ENCODE data around the gene HIPK2. TPM values are rescaled to one million over a fixed set of nuclear protein-coding genes. Genes with fewer than 3 reads are reported as not detected.

HIPK2 gene
- total and polyA plus RNA-seq, 10 of the 15 experiments (the other 5 are each of a cell fraction or from before 2014, with no cell fraction given) = 1.7 to 39.0 (median 9.4) TPM

DNA sequence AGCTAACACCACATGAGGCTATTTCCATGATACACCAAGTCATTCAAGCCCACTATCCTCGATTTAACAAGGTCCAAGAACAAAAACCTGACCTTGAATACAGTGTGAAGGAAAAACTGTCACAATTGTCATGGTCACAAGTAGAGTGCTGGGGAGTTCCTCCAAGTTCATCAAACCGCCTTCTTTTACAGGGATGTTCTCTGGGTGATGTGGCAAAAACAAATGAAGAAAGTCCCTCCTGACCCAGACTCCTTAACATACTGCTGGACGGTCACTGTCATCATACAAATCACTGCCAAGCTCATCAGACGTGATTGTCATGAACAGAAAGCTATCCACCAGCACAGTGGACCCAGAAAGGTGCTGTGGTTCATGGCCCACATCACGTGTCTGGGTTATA, 28.9 kb downstream of the HIPK2 start (continued):
- TF ChIP-seq, protein P1, sequence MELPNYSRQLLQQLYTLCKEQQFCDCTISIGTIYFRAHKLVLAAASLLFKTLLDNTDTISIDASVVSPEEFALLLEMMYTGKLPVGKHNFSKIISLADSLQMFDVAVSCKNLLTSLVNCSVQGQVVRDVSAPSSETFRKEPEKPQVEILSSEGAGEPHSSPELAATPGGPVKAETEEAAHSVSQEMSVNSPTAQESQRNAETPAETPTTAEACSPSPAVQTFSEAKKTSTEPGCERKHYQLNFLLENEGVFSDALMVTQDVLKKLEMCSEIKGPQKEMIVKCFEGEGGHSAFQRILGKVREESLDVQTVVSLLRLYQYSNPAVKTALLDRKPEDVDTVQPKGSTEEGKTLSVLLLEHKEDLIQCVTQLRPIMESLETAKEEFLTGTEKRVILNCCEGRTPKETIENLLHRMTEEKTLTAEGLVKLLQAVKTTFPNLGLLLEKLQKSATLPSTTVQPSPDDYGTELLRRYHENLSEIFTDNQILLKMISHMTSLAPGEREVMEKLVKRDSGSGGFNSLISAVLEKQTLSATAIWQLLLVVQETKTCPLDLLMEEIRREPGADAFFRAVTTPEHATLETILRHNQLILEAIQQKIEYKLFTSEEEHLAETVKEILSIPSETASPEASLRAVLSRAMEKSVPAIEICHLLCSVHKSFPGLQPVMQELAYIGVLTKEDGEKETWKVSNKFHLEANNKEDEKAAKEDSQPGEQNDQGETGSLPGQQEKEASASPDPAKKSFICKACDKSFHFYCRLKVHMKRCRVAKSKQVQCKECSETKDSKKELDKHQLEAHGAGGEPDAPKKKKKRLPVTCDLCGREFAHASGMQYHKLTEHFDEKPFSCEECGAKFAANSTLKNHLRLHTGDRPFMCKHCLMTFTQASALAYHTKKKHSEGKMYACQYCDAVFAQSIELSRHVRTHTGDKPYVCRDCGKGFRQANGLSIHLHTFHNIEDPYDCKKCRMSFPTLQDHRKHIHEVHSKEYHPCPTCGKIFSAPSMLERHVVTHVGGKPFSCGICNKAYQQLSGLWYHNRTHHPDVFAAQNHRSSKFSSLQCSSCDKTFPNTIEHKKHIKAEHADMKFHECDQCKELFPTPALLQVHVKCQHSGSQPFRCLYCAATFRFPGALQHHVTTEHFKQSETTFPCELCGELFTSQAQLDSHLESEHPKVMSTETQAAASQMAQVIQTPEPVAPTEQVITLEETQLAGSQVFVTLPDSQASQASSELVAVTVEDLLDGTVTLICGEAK (IDR thresholded peaks at IDR 0.05; ENCODE audit: borderline replicate concordance) = no peak
- no peak for TF ChIP-seq PAX5 (IDR thresholded peaks at IDR 0.05; ENCODE audit: borderline replicate concordance, low read depth, low read length)
- no peak for TF ChIP-seq ETV6 (conservative IDR thresholded peaks at IDR 0.05 in 1 of 2, IDR thresholded peaks at IDR 0.05 in 1 of 2; ENCODE audit: borderline replicate concordance in 1 of 2, low read depth in 1 of 2)
- TF ChIP-seq SMAD5 (IDR thresholded peaks at IDR 0.05; ENCODE audit: low read depth) = no peak

GRCh38 chr7:139748373-139748765, 29.4 kb downstream of the HIPK2 start:
- TF ChIP-seq RBBP5 (conservative IDR thresholded peaks at IDR 0.05) (no peak), TCF3 (IDR thresholded peaks at IDR 0.05; ENCODE audit: borderline replicate concordance, insufficient read depth, low read depth, low read length) (no peak), EP300 (IDR thresholded peaks at IDR 0.05; ENCODE audit: borderline replicate concordance in 1 of 2, control insufficient read depth in 1 of 2, low read depth in 2 of 2, low read length in 2 of 2) (no peak), ZNF622 (IDR thresholded peaks at IDR 0.05) (no peak), DPF2 (IDR thresholded peaks at IDR 0.05) (no peak)
- TF ChIP-seq, protein P2, sequence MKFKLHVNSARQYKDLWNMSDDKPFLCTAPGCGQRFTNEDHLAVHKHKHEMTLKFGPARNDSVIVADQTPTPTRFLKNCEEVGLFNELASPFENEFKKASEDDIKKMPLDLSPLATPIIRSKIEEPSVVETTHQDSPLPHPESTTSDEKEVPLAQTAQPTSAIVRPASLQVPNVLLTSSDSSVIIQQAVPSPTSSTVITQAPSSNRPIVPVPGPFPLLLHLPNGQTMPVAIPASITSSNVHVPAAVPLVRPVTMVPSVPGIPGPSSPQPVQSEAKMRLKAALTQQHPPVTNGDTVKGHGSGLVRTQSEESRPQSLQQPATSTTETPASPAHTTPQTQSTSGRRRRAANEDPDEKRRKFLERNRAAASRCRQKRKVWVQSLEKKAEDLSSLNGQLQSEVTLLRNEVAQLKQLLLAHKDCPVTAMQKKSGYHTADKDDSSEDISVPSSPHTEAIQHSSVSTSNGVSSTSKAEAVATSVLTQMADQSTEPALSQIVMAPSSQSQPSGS (IDR thresholded peaks at IDR 0.05; ENCODE audit: low read length) = no peak
- DNase-seq (ENCODE audit: low read depth, low spot score) (no peak), FAIRE-seq (no peak), ATAC-seq (no peak)
- Histone ChIP-seq H3K27ac (ENCODE audit: control insufficient read depth, insufficient read depth) (no peak overlapping the region), H3K79me2 (ENCODE audit: control insufficient read depth, insufficient read depth, low read length) (peaks cover 4% of the 10 kb centered on the region), H3K4me2 (ENCODE audit: control insufficient read depth, insufficient read depth) (no peak overlapping the region), H3K9me3 (replicated peaks; ENCODE audit: control insufficient read depth, insufficient read depth, low read length) (no peaks in the 10 kb centered on the region), H2AFZ (ENCODE audit: control insufficient read depth, low read depth, low read length) (no peak overlapping the region), H3K4me1 (ENCODE audit: control insufficient read depth, insufficient read depth, low read length) (no peaks in the 10 kb centered on the region), H3K9ac (ENCODE audit: control insufficient read depth, insufficient read depth, low read length) (no peak overlapping the region), H4K20me1 (ENCODE audit: control insufficient read depth, insufficient read depth) (peaks cover 7% of the 10 kb centered on the region; the same call in 1 of the 2 replicates), H3K4me3 (no peak overlapping the region), H3K27me3 (replicated peaks in 1 of 2; ENCODE audit: control insufficient read depth in 2 of 2, insufficient read depth in 2 of 2, low read length in 1 of 2) (no peaks in the 10 kb centered on the region), H3K36me3 (ENCODE audit: control insufficient read depth in 2 of 2, insufficient read depth in 2 of 2, low read length in 1 of 2) (no peaks in the 10 kb centered on the region; a peak in 1 of 4 replicates)
- in situ Hi-C loops (cut with MboI) = no loop called here
- ChIA-PET RAD21 (ENCODE audit: unreplicated experiment) (no interaction called here), CTCF (interaction anchor here (1.4 kb wide), 1 partner anchor 102 kb away, joined by 4 read pairs; no protein-coding TSS in a partner anchor), POLR2A (interaction anchor here (0.7 kb wide), 1 partner anchor 10 kb away, joined by 4 read pairs; no protein-coding TSS in a partner anchor), SMC1A (ENCODE audit: uncharacterized antibody, unreplicated experiment) (interaction anchor here (1.2 kb wide), 1 partner anchor 24 kb away, joined by 4 read pairs; no protein-coding TSS in a partner anchor)
- BruUV-seq (replicated peaks) = no TSS peak
- intact Hi-C loops (cut with micrococcal nuclease; ENCODE audit: unreplicated experiment) = no loop called here
- 93% methylated on average over 9 of the region's 9 CpGs for whole genome bisulfite sequencing (ENCODE audit: insufficient coverage, insufficient replicate concordance, low lambda C conversion rate, missing lambda C conversion rate)

Data from GM12878 (cell line).